ENCODE results near the gene FAM89B.

Gene FAM89B

GRCh38 chr11:65613091-65613928, 41.0 kb downstream of the FAM89B start:
- DNase-seq: no peak

- DNase-seq: peak; percentile 99
Measured at GRCh38 chr11:65615229-65615949, 43.1 kb downstream of the FAM89B start, which contains the start of gene PCNX3. Gene PCNX3, plus strand, starts transcription at chr11:65615776. Its CDS starts 536 bp downstream, at chr11:65616312.

DNA sequence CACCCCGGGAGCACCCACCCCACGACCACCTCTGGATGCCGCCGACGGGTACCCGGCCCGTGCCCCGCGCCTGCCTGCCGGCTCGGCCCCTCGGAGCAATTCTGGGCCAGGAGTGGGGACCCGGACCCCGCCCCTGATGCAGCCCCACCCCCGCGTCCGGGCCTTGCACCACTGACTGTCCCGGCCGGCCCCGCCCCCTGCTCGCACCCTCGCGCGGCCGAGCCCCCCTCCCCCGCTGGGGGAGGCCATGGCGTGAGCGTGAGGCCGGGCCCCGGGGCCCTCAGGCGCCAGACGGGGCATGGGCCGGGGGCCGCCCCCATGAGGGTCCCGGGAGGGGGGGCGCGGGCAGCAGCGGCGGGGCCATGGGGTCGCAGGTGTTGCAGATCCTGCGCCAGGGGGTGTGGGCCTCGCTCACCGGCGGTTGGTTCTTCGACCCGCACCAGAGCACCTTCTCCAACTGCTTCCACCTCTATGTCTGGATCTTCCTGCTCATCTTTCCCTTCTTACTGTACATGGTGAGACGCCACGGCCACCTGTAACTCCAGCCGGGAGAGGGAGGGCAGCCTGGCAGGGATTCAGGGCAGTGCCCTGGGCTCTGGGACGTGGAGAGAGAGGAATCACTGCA, 43.7 kb downstream of the FAM89B start:
- DNase-seq: no peak

- DNase-seq: no peak
Measured at GRCh38 chr11:65616575-65617001, 44.2 kb downstream of the FAM89B start.

GRCh38 chr11:65617136-65617850, 45.0 kb downstream of the FAM89B start:
- no peak for DNase-seq

DNA sequence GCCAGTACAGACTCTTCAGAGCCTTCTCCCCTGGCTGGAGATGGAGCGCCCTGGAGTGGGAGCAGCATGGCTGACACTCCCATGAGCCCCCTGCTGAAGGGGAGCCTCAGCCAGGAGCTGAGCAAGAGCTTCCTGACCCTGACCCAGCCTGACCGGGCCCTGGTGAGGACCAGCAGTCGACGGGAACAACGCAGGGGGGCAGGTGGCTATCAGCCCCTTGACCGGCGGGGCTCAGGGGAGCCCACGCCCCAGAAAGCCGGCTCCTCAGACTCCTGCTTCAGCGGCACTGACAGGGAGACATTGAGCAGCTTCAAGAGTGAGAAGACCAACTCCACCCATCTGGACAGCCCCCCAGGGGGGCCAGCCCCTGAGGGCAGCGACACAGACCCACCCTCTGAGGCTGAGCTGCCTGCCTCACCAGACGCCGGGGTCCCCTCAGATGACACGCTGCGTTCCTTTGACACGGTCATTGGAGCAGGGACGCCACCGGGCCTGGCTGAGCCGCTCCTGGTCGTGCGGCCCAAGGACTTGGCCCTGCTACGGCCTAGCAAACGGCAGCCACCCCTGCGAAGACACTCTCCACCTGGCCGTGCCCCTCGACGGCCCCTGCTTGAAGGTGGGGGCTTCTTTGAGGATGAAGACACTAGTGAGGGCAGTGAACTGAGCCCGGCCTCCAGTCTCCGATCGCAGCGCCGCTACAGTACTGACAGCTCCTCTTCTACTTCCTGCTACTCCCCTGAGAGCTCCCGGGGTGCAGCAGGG, 45.8 kb downstream of the FAM89B start:
- DNase-seq: no peak

- DNase-seq: no peak
Measured at GRCh38 chr11:65618763-65619162, 46.4 kb downstream of the FAM89B start.

DNA sequence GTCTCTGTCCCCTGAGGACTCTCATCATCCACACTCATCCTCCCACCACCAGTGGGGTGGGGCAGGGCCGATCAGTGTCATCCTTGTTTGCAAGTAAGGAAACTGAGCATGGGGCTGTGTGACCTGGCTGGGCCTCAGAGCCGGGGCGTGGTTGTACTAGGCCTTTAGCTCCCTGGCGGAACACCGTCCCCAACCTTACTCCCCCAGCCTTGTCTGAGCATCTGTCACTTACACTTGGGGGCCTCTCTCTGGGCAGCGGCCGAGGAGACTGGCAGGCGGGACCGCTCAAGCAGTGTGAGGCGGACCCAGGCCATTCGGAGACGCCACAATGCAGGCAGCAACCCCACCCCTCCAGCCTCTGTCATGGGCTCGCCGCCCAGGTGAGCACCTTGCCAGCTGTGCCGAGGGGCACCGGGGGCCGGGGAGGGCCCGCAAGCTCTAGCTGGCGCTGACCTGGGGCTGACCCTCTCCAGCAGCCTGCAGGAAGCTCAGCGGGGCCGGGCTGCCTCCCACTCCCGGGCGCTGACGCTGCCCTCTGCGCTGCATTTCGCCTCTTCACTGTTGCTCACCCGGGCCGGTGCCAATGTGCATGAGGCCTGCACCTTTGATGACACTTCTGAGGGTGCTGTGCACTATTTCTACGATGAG, 47.1 kb downstream of the FAM89B start:
- DNase-seq: no peak

- DNase-seq: no peak
Measured at GRCh38 chr11:65620666-65621065, 48.3 kb downstream of the FAM89B start.

DNA sequence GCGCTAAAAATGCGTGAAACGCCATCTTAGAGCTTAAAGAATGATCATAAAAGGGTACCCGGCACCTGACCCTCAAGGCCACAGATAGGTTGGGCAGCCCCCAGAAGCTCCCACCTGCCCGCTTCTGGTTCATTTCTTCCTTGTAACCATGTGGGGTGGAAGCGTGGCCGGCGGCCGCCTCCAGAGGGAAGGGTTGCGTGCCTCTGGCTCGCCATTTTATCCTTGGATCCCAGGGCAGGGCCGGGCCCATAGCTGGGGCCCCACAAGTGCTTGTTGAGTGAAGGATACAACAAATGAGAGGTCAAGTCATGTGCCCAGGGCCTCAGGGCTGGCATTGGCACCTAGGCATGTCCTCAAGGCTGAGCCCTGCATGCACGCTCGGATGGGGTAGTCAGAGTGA, 49.1 kb downstream of the FAM89B start:
- DNase-seq: no peak

GRCh38 chr11:65622011-65622410, 49.7 kb downstream of the FAM89B start:
- no peak for DNase-seq

- no peak for DNase-seq
Measured at GRCh38 chr11:65623177-65623576, 50.8 kb downstream of the FAM89B start.
